ENCODE data around the gene MYLK2.

- TF ChIP-seq, protein P1, sequence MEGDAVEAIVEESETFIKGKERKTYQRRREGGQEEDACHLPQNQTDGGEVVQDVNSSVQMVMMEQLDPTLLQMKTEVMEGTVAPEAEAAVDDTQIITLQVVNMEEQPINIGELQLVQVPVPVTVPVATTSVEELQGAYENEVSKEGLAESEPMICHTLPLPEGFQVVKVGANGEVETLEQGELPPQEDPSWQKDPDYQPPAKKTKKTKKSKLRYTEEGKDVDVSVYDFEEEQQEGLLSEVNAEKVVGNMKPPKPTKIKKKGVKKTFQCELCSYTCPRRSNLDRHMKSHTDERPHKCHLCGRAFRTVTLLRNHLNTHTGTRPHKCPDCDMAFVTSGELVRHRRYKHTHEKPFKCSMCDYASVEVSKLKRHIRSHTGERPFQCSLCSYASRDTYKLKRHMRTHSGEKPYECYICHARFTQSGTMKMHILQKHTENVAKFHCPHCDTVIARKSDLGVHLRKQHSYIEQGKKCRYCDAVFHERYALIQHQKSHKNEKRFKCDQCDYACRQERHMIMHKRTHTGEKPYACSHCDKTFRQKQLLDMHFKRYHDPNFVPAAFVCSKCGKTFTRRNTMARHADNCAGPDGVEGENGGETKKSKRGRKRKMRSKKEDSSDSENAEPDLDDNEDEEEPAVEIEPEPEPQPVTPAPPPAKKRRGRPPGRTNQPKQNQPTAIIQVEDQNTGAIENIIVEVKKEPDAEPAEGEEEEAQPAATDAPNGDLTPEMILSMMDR (IDR thresholded peaks at IDR 0.05; ENCODE audit: poor library complexity, severe bottlenecking): no peak
- TF ChIP-seq REST (IDR thresholded peaks at IDR 0.05; ENCODE audit: borderline replicate concordance) (no peak), SMC3 (conservative IDR thresholded peaks at IDR 0.05; ENCODE audit: poor library complexity) (no peak), EZH2 (IDR thresholded peaks at IDR 0.05; ENCODE audit: borderline replicate concordance, insufficient read depth, low read length, poor library complexity, severe bottlenecking) (no peak), POLR2AphosphoS5 (IDR thresholded peaks at IDR 0.05) (no peak), MXI1 (conservative IDR thresholded peaks at IDR 0.05; ENCODE audit: poor library complexity, severe bottlenecking) (no peak), RAD21 (conservative IDR thresholded peaks at IDR 0.05) (no peak), EP300 (conservative IDR thresholded peaks at IDR 0.05; ENCODE audit: poor library complexity, severe bottlenecking) (no peak)
Measured at GRCh38 chr20:31829731-31830130, 10.6 kb downstream of the MYLK2 start.

Measured in neural cell (in vitro differentiated cells).